ENCODE results near the gene SH3BP5.

GRCh38 chr3:15246186-15246585, 86.2 kb downstream of the SH3BP5 start:
- TF ChIP-seq CTCF (conservative IDR thresholded peaks at IDR 0.05; ENCODE audit: low read length) (no peak), EZH2phosphoT487 (IDR thresholded peaks at IDR 0.05; ENCODE audit: borderline replicate concordance, low read depth, low read length) (no peak)
